ENCODE results near the gene IRF9.

DNA sequence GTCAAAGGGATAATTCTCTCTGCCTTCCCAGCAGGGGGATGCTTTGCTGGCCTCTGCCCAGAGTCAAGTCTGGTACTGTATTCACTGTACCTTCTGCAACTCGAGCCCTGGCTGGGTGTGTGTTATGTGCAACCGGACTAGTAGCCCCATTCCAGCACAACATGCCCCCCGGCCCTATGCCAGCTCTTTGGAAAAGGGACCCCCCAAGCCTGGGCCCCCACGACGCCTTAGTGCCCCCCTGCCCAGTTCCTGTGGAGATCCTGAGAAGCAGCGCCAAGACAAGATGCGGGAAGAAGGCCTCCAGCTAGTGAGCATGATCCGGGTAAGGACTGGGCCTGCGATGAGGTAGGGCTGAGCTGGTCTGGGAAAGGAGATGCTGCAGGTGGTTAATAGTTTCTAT is 10.5 kb upstream of the IRF9 start:
- TF ChIP-seq ZNF274 (IDR thresholded peaks at IDR 0.05; ENCODE audit: low read depth, low read length): no peak
- TF ChIP-seq YY1 (IDR thresholded peaks at IDR 0.05; ENCODE audit: insufficient read depth, insufficient read length): no peak
- TF ChIP-seq SUZ12 (IDR thresholded peaks at IDR 0.05; ENCODE audit: extremely low read depth, insufficient read depth, insufficient read length): no peak
